NT2/D1 (cell line): ENCODE results near the gene CTNNA2.

Experiments
- YY1 ChIP-seq: IDR thresholded peaks from 2 replicates; pipeline ENCODE4 v1.6.1; 2011; ENCODE audit not compliant: insufficient read length, insufficient read depth
- ZNF274 ChIP-seq: IDR thresholded peaks from 2 replicates; pipeline ENCODE4 v1.6.1; 2011; ENCODE audit warnings: mild to moderate bottlenecking, low read depth, low read length

DNA sequence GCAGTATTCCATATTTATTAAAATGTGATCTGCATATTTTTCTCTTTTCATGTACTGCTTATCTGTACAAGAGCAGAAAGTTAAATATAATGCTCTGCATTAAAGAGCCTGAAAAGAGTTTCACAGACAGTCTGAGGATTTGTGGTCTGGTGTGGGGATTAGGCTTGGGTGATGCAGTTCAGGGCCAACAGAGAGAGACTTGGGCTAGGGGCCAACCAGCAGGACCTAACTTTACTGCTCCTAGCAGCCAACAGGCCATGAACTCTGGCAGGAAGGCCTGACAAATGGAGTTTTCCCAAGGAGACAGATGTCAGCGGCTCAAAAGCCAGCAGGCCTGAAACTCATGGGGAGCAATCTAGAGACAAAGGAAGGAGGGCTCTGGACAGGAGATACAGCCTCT lies 622.1 kb downstream of the CTNNA2 start:
- no peak for TF ChIP-seq ZNF274
- TF ChIP-seq YY1 = no peak
